Skeletal muscle tissue (tissue), 4 donors: ENCODE data around the gene ATAD3C. TPM values are rescaled to one million over a fixed set of nuclear protein-coding genes. Genes with fewer than 3 reads are reported as not detected.
"Not testable (repeated sequence)": the region's sequence is repeated elsewhere in the genome, so short reads cannot be mapped to it uniquely, and the experiment has no call there.

Source experiments
- H3K27ac ChIP-seq: one replicate; pipeline ENCODE4 v1.7.0; 2013; ENCODE audit warnings: mild to moderate bottlenecking, low read depth, low read length, inconsistent platforms
- H3K27me3 ChIP-seq, 3 donors: one replicate each; pipeline ENCODE4 v1.7.0; 2013; ENCODE audit warnings: low read length in 3 of 3; ENCODE audit not compliant: control insufficient read depth in 3 of 3, insufficient read depth in 3 of 3
- H3K36me3 ChIP-seq, 3 donors: one replicate each; pipeline ENCODE4 v1.7.0; 2013; ENCODE audit warnings: low read length in 3 of 3; ENCODE audit not compliant: control insufficient read depth in 3 of 3, insufficient read depth in 3 of 3
- H3K4me1 ChIP-seq, 3 donors: one replicate each; pipeline ENCODE4 v1.7.0; 2013; ENCODE audit warnings: low read length in 3 of 3, mild to moderate bottlenecking in 3 of 3; ENCODE audit not compliant: control insufficient read depth in 3 of 3, insufficient read depth in 3 of 3
- H3K4me3 ChIP-seq, 3 donors: one replicate each; pipeline ENCODE4 v1.7.0; 2013; ENCODE audit warnings: low read length in 3 of 3
- H3K9ac ChIP-seq, 3 donors: one replicate each; pipeline ENCODE4 v1.7.0; 2013; ENCODE audit warnings: low read length in 3 of 3, mild to moderate bottlenecking in 3 of 3, moderate library complexity in 2 of 3, low read depth in 1 of 3
- H3K9me3 ChIP-seq, 3 donors: one replicate each; pipeline ENCODE4 v1.7.0; 2013; ENCODE audit warnings: low read length in 3 of 3; ENCODE audit not compliant: control insufficient read depth in 3 of 3
- total RNA-seq: library from RNA; depleted of rRNA; stranded (reverse); fragments of >200 nt; gene quantifications from one replicate; pipeline ENCODE4 v1.2.3, GENCODE V29; 2014
- donor health status: Osteomylitis.

ATAD3C gene
- total RNA-seq, result not detected

- Histone ChIP-seq H3K9ac (no peak within 1 kb of the TSS), H3K4me3 (no peak within 1 kb of the TSS), H3K4me1 (no peaks in the 10 kb centered on the region), H3K9me3 (no peaks in the 10 kb centered on the region), H3K27me3 (no peaks in the 10 kb centered on the region), H3K36me3 (no peaks in the 10 kb centered on the region), H3K27ac (no peak within 1 kb of the TSS)
These were observed at the start of gene ATAD3C for GRCh38 chr1:1449099-1449739. Gene ATAD3C (plus strand): TSS chr1:1449689. CDS start chr1:1450684, 995 bp downstream.

GRCh38 chr1:1399872-1400575, 49.5 kb upstream of the ATAD3C start:
- Histone ChIP-seq H3K9me3 (no peaks in the 10 kb centered on the region), H3K9ac (peak overlapping the region; percentile 85 to 97 (median 93)), H3K27me3 (no peaks in the 10 kb centered on the region), H3K4me3 (peak overlapping the region; percentile 93 to 98 (median 96)), H3K4me1 (peaks cover 38 to 54% (median 41%) of the 10 kb centered on the region in 3 donors), H3K27ac (peak overlapping the region; percentile 85), H3K36me3 (peaks cover 50 to 52% (median 52%) of the 10 kb centered on the region in 3 donors)

DNA sequence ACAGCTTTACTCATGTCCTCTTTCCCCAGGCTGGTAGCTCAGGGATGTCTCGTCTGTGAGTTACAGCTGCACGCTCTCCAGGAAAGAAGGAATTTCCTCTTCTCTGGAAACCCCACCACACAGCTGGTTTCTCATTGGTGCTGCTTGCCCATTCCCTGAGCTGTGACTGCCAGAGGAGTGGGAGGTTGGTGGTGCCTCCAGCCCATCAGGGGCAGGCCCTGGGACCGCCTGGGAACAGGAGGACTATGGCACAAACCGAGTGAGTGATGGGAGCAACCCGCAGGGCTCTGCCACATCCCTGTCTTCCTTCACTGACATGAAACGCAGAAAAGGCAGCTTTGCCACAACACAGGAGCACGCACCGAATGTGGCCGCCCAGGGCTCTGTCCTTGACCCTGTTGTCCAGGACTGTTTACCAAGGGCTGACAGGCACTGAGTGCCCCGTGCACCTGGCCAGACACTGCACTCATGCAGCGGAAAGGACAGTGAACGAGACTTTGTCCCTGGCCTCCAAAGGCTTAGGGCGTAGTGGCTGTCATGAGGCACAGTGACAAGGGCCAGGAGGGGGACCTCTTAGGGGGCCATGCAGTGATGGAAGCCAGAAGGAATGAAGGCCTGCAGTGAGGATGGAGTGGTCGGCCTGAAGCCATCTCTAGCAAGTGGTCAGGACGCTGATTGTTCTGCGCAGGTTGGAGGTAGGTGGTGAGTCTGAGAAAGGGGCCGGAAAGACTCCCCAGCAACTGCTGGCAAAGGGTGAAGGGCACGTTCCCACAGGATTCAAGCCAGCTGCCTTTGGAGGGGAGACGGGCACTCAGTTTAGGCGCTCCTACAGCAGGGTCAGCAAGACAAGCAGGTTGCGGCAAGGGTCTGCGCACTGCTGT, 48.7 kb upstream of the ATAD3C start:
- peak overlapping the region; percentile 93 to 98 (median 96) for H3K4me3 ChIP-seq
- H3K27ac ChIP-seq, result peak overlapping the region; percentile 11
- peaks cover 50 to 52% (median 51%) of the 10 kb centered on the region in 3 donors for H3K36me3 ChIP-seq
- H3K4me1 ChIP-seq, result peaks cover 40 to 55% (median 43%) of the 10 kb centered on the region in 3 donors
- H3K9ac ChIP-seq, result peak overlapping the region; percentile 85 to 97 (median 93)
- no peaks in the 10 kb centered on the region for H3K9me3 ChIP-seq
- H3K27me3 ChIP-seq, result no peaks in the 10 kb centered on the region

GRCh38 chr1:1401457-1402010, 48.0 kb upstream of the ATAD3C start:
- H3K27ac ChIP-seq, result no peak overlapping the region
- peaks cover 46 to 62% (median 50%) of the 10 kb centered on the region in 3 donors for H3K4me1 ChIP-seq

DNA sequence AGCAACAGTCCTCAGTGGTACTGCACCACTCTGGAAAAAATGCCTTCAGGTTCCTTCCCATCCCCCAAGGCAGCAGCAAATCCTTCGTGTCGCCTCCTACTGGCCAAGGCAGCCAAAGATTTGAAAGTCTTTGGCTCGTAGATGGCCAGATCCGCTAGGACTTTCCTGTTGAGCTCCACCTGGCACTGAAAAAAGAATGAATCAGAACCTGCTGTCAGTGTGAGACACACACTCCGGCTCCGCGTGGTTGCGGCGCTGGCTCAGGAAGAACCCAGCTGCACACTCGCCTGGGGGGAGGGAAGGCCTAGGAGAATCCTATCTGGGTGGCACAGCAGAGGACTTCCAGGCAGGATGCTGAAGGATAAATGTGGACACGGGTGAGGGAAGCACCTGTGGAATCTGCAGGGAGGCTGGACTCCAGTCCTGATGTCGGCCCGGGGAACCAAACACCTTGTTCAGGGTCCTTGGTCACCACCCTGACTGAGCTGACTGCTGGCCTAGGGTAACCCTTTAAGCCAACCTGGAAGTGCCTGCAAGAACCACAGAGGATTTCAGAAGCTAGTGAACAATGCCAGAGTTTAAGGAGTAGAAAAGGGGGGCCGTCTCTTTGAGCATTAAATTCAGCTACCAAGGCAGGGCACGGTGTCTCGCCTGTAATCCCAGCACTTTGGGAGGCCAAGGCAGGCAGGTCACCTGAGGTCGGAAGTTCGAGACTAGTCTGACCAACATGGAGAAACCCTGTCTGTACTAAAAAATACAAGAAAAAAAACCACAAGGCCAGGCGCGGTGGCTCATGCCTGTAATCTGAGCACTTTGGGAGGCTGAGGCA, 47.2 kb upstream of the ATAD3C start:
- Histone ChIP-seq H3K27ac (no peak overlapping the region), H3K27me3 (no peaks in the 10 kb centered on the region), H3K4me3 (no peak overlapping the region), H3K4me1 (peaks cover 42 to 60% (median 51%) of the 10 kb centered on the region in 3 donors), H3K36me3 (peaks cover 46 to 49% (median 49%) of the 10 kb centered on the region in 3 donors), H3K9ac (no peak overlapping the region), H3K9me3 (no peaks in the 10 kb centered on the region)

More at GRCh38 chr1:1401457-1402010, 48.0 kb upstream of the ATAD3C start:
- H3K9me3 ChIP-seq, result no peaks in the 10 kb centered on the region
- H3K4me3 ChIP-seq, result no peak overlapping the region
- H3K36me3 ChIP-seq, result peaks cover 50 to 54% (median 53%) of the 10 kb centered on the region in 3 donors
- no peaks in the 10 kb centered on the region for H3K27me3 ChIP-seq
- peak overlapping the region in 1 of 3 donors; percentile 97 for H3K9ac ChIP-seq

GRCh38 chr1:1402901-1403392, 46.5 kb upstream of the ATAD3C start:
- not testable (repeated sequence) for H3K9me3 ChIP-seq, H3K4me3 ChIP-seq, H3K9ac ChIP-seq, H3K27ac ChIP-seq, H3K27me3 ChIP-seq
- H3K36me3 ChIP-seq, result peaks cover 39 to 43% (median 42%) of the 10 kb centered on the region in 3 donors
- H3K4me1 ChIP-seq, result peaks cover 38 to 56% (median 45%) of the 10 kb centered on the region in 3 donors

- Histone ChIP-seq H3K36me3 (peaks cover 38 to 39% (median 39%) of the 10 kb centered on the region in 3 donors), H3K27ac (no peak overlapping the region), H3K9ac (no peak overlapping the region), H3K27me3 (no peaks in the 10 kb centered on the region), H3K4me1 (peaks cover 32 to 57% (median 45%) of the 10 kb centered on the region in 3 donors), H3K9me3 (no peaks in the 10 kb centered on the region), H3K4me3 (no peak overlapping the region)
These were observed 45.8 kb upstream of the ATAD3C start for GRCh38 chr1:1403653-1404052.

GRCh38 chr1:1406101-1406820, 43.2 kb upstream of the ATAD3C start:
- H3K4me3 ChIP-seq, result peak overlapping the region; percentile 86 to 95 (median 94)
- peaks cover 30 to 34% (median 31%) of the 10 kb centered on the region in 3 donors for H3K36me3 ChIP-seq
- H3K4me1 ChIP-seq, result peaks cover 18 to 45% (median 32%) of the 10 kb centered on the region in 3 donors
- H3K27ac ChIP-seq, result peak overlapping the region; percentile 86
- no peaks in the 10 kb centered on the region for H3K9me3 ChIP-seq
- peak overlapping the region; percentile 85 to 96 (median 91) for H3K9ac ChIP-seq
- H3K27me3 ChIP-seq, result no peaks in the 10 kb centered on the region
